PC-9 (cell line): ENCODE data around the gene ERI3.

Experiments
- CTCF ChIP-seq: fragments of 200-600 bp; sonication (generic); conservative IDR thresholded peaks from 2 replicates; pipeline ENCODE4 v1.6.1; 2017; ENCODE audit warnings: mixed run types, antibody characterized with exemption, mild to moderate bottlenecking, moderate library complexity
- EZH2 ChIP-seq: fragments of 200-600 bp; sonication (generic); IDR thresholded peaks from 2 replicates; pipeline ENCODE4 v1.8.0; 2017; ENCODE audit warnings: antibody characterized with exemption, low read depth

- TF ChIP-seq CTCF (no peak), EZH2 (no peak)
Measured at GRCh38 chr1:44263568-44264450, 91.2 kb downstream of the ERI3 start.
